LNCaP clone FGC (cell line): ENCODE results near the gene SSX2IP.
A peak's percentile ranks its signal among the peaks of the same experiment; 100 is the strongest.

Experiments used
- DNase-seq: peaks from one replicate; pipeline ENCODE4 v3.0.0-alpha.2; 2011; ENCODE audit warnings: low read depth
- H3K4me3 ChIP-seq: 2 replicates; pipeline ENCODE4 v1.5.1; 2011; ENCODE audit warnings: mild to moderate bottlenecking, low read depth, low read length, control low read depth
- TF ChIP-seq, protein P1 (sequence below): IDR thresholded peaks from 2 replicates; pipeline ENCODE4 v1.5.1; 2012; ENCODE audit warnings: mild to moderate bottlenecking; ENCODE audit not compliant: control insufficient read depth, insufficient read depth; ENCODE audit errors: extremely low read depth

Gene SSX2IP

DNA sequence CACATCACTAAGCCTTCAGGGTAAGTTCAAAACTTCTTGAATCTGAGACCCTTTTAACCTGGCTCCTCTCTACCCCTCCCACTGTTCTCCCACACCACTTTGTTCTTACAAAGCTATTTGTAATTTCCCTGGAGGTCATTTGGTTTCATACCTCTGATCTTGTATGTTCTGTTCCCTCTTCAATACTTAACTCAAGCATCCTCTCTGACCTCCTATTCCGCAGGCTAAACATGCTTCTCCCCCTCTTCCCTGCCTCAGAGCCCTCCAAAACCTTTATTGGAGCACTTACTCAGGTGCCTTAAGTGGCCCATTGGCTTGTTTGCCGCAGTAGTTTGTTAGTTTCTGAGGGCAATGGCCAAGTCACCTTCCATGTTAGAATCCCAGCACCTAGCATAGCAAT lies 54.8 kb downstream of the SSX2IP start:
- DNase-seq, result no peak
- H3K4me3 ChIP-seq, result no peak overlapping the region
- TF ChIP-seq, protein P1, sequence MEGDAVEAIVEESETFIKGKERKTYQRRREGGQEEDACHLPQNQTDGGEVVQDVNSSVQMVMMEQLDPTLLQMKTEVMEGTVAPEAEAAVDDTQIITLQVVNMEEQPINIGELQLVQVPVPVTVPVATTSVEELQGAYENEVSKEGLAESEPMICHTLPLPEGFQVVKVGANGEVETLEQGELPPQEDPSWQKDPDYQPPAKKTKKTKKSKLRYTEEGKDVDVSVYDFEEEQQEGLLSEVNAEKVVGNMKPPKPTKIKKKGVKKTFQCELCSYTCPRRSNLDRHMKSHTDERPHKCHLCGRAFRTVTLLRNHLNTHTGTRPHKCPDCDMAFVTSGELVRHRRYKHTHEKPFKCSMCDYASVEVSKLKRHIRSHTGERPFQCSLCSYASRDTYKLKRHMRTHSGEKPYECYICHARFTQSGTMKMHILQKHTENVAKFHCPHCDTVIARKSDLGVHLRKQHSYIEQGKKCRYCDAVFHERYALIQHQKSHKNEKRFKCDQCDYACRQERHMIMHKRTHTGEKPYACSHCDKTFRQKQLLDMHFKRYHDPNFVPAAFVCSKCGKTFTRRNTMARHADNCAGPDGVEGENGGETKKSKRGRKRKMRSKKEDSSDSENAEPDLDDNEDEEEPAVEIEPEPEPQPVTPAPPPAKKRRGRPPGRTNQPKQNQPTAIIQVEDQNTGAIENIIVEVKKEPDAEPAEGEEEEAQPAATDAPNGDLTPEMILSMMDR, result no peak

DNA sequence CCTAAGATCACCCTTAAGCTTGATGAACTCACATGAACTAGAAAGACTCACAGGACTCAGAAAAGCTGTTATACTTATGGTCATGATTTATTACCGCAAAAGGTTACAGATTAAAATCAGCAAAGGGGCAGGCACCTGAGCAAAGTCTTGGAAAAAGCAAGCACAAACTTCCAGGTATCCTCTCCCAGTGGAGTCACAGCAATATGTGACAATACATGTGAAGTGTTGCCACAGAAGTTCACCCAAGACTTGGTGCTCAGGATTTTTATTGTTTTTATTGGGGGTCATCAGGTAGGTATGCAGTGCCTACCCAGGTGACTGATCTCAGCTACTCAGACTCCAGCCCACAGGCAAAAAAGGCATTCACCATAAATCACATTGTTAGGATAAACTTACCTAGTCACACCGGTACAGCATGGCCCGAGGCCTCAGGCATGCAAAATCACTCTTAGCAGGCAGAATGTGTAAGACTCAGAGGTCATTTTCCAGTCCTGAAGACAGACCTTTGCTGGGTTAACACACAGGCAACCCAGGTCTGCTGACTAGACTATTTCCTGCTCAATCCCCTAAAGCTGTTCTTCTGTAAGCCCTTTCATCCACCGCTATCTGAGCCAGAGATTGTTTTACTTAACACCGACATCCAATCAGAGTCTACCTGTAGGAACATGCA lies 55.6 kb downstream of the SSX2IP start:
- no peak for DNase-seq
- no peak overlapping the region for H3K4me3 ChIP-seq
- TF ChIP-seq, protein P1, result no peak

DNA sequence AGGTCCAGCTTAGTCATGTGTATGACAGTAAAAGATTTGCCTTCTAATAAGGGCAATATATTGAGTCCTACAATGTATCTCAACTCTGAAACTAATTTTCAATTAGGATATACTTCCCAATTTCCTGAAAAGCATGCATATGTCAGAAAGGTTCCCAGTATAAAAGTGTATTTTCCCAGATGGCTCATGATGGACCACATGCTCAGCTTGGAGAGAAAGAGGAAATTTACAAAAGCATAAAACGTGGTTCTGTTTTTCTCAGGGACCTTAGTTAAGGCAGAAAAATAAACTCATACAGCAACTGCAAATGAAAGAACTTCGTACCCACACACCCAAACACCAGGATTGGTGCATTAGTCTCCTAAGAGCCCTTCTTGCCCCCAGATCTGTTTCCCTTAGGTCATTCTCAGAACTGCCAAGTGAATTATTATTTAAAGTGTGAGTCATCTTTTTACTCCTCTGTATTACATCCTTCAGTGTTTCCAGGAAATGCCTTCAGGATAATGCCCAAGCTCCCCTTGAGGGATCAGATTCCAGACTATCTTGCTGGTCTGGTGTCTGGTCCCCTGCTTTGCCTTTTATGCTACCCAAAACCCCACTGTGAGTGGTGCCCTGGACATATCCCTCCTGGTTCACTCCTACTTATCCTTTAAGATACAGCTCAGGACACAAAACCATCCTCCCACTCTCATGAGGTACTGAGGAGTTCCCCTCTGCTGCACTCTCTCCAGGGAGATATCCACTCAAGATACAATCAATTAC lies 57.4 kb downstream of the SSX2IP start:
- peak; percentile 3 for DNase-seq
- H3K4me3 ChIP-seq, result no peak overlapping the region
- TF ChIP-seq, protein P1, result no peak

DNA sequence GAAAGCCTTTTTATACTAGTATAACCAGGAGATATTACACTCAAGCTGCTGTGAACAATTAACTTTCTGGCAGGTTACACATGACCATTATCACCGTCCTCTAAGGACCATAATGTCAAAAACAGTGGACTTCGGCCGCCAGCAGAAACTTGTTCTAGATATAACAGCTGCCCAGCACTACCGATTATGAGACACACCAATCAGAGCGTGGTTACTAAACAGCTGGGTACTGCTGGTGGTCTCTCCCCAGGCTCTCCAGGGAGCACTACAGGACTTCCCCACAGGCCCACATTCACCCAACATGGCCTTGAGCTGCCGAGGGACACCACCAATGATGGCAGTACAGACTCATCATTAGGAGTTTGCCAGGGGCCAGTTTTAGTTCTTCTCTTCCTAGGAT lies 58.1 kb downstream of the SSX2IP start:
- DNase-seq, result no peak
- H3K4me3 ChIP-seq, result no peak overlapping the region
- TF ChIP-seq, protein P1, result no peak

DNA sequence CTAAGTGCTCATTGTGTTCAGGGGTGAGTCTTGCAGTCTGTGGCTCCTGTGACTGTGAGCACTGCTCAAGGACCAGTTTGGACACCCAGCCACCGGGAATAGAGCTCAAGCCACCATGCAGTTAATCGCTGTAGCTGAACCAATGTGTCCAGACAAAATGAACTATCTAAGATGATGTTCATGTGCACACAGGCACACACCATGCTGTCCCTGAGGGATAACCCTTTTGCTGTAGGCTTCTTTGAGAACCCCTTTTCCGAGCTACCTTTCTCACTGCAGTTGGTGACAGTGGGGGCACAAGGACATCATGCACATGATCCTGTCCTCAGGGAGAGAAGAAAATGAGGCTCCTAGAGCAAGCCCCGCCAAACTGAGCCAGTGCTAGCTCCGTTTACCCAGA lies 65.4 kb downstream of the SSX2IP start:
- TF ChIP-seq, protein P1, result no peak
- H3K4me3 ChIP-seq, result no peak overlapping the region
- no peak for DNase-seq

DNA sequence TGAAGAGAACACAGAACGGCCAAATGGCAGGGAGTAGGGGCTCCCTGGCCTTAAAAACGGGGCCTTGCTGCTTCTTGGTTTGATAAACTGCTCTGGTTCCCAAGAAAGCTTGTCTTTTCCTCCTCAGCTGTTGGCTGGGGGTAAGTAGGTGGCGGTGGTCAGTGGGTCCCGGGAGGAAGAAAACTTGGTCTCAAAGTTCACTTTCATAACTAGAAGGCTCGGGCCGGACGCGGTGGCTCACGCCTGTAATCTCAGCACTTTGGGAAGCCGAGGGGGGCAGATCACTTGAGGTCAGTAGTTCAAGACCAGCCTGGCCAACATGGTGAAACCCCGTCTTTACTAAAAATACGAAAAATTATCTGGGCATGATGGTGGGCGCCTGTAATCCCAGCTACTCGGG lies 68.7 kb downstream of the SSX2IP start:
- TF ChIP-seq, protein P1, result no peak
- no peak for DNase-seq
- no peak overlapping the region for H3K4me3 ChIP-seq

DNA sequence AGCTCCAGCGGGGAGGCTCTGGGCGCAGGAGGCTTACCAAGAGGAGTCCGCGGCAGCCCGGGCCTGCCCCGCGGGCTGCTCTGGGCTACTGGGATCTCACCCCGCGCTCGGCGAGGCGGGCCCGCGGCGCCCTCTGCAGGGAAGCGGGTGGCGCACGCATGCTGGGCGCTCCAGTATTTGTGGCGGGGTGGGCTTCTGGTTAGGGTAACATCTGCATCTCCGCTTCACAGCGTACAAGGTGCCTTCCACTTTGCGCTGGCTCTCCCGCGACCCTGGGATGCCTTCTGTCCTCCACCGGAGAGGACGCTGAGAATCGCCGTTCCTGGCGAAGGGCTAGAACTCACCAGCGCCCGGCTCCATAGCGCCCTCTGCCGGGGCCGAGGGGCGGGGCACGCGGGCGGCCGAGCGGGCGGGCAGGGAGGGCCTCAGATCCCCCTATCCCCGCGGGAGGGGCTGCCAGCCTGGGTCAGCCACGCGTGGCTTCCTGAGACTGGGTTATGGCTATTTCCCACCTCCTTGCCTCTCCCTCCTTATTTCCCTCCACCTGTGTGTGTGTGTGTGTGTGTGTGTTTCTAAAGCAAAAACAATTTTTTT lies 69.4 kb downstream of the SSX2IP start:
- peak; percentile 18 for DNase-seq
- peak overlapping the region; percentile 58 for H3K4me3 ChIP-seq
- TF ChIP-seq, protein P1, result peak; percentile 74
